GM21526 (cell line): Measurements from ENCODE around the gene TOLLIP.

Experiments used
- ATAC-seq: cut with Tn5 transposase; IDR thresholded peaks from one replicate; pipeline ENCODE4 v1.9.1; 2021; ENCODE audit warnings: moderate library complexity; ENCODE audit not compliant: unreplicated experiment, low FRiP score

TOLLIP gene

GRCh38 chr11:1224491-1225385, 84.7 kb downstream of the TOLLIP start:
- no peak for ATAC-seq
